HuH-7 (cell line): ENCODE measurements around the gene ARHGEF17.

Source experiments
- DNase-seq: peaks from one replicate; pipeline ENCODE4 v3.0.0; 2011; ENCODE audit warnings: low spot score

Gene ARHGEF17

GRCh38 chr11:73380897-73381410 lies 72.9 kb downstream of the ARHGEF17 start:
- no peak for DNase-seq

- DNase-seq: no peak
Measured at GRCh38 chr11:73381589-73381988, 73.5 kb downstream of the ARHGEF17 start.

GRCh38 chr11:73382183-73382582 lies 74.1 kb downstream of the ARHGEF17 start:
- no peak for DNase-seq

- no peak for DNase-seq
Measured at GRCh38 chr11:73382747-73383146, 74.7 kb downstream of the ARHGEF17 start.

- DNase-seq: no peak
Measured at GRCh38 chr11:73383249-73384124, 75.4 kb downstream of the ARHGEF17 start.

- no peak for DNase-seq
Measured at GRCh38 chr11:73384125-73384441, 76.0 kb downstream of the ARHGEF17 start.

GRCh38 chr11:73384531-73384871 lies 76.4 kb downstream of the ARHGEF17 start:
- DNase-seq: no peak

GRCh38 chr11:73384872-73385689 lies 77.0 kb downstream of the ARHGEF17 start:
- no peak for DNase-seq

- DNase-seq: peak; percentile 54
Measured at GRCh38 chr11:73386016-73386415, 77.9 kb downstream of the ARHGEF17 start.

- no peak for DNase-seq
Measured at GRCh38 chr11:73386546-73386945, 78.5 kb downstream of the ARHGEF17 start.

- DNase-seq: peak; percentile 58
Measured at GRCh38 chr11:73387594-73388264, 79.7 kb downstream of the ARHGEF17 start.

- no peak for DNase-seq
Measured at GRCh38 chr11:73388265-73389133, 80.4 kb downstream of the ARHGEF17 start.

GRCh38 chr11:73389134-73389525 lies 81.1 kb downstream of the ARHGEF17 start:
- DNase-seq: no peak

- DNase-seq: no peak
Measured at GRCh38 chr11:73389916-73390315, 81.8 kb downstream of the ARHGEF17 start.

GRCh38 chr11:73390601-73391565 lies 82.8 kb downstream of the ARHGEF17 start:
- no peak for DNase-seq

- DNase-seq: no peak
Measured at GRCh38 chr11:73391665-73392064, 83.6 kb downstream of the ARHGEF17 start.

- no peak for DNase-seq
Measured at GRCh38 chr11:73392108-73393010, 84.3 kb downstream of the ARHGEF17 start.

- no peak for DNase-seq
Measured at GRCh38 chr11:73393011-73393380, 84.9 kb downstream of the ARHGEF17 start.
